HTERT RPE-1 (cell line): ENCODE results near the gene THRAP3.
"Not testable (repeated sequence)": the region's sequence is repeated elsewhere in the genome, so short reads cannot be mapped to it uniquely, and the experiment has no call there.

Source experiments
- in situ Hi-C: fragments of 300-500 bp; cut with MboI; formaldehyde crosslinking; loops from 4 replicates; pipeline ENCODE4 v1.14.3; 2020; ENCODE audit warnings: low sequenced_read_pairs

The THRAP3 gene

GRCh38 chr1:36223996-36224536 lies at the start of gene THRAP3:
Gene THRAP3, plus strand, starts transcription at chr1:36224443. Its CDS starts 58,121 bp downstream, at chr1:36282564.
- in situ Hi-C loops = no loop called here

DNA sequence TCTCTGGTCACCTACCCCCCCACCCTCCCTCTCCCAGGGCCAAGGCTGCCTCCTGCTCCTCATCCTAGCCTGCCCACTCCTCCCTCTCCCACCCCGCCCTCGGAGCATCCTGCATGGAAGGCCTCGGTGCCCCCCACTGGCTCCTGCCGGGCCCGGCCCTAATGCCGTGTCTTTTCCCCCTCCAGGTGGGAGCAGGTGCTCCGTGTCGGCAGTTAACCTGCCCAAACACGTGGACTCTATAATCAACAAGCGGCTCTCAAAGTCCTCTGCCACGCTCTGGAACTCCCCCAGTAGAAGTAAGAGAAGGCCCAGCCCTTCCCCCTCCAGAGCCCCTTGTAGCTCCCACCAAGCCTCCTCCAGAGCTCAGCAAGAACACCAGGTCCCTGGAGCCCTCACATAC lies 49.5 kb upstream of the THRAP3 start:
- in situ Hi-C loops = no loop called here

- in situ Hi-C loops = no loop called here
Measured at GRCh38 chr1:36175137-36176095, 48.8 kb upstream of the THRAP3 start.

- in situ Hi-C loops = no loop called here
Measured at GRCh38 chr1:36176106-36176949, 47.9 kb upstream of the THRAP3 start.

- in situ Hi-C loops = no loop called here
Measured at GRCh38 chr1:36177589-36178431, 46.4 kb upstream of the THRAP3 start.

- in situ Hi-C loops = no loop called here
Measured at GRCh38 chr1:36178471-36179219, 45.6 kb upstream of the THRAP3 start.

GRCh38 chr1:36179220-36179600 lies 45.0 kb upstream of the THRAP3 start:
- in situ Hi-C loops = no loop called here

GRCh38 chr1:36182734-36183133 lies 41.5 kb upstream of the THRAP3 start:
- in situ Hi-C loops = no loop called here

GRCh38 chr1:36183309-36183856 lies 40.9 kb upstream of the THRAP3 start:
- in situ Hi-C loops = no loop called here

- in situ Hi-C loops = no loop called here
Measured at GRCh38 chr1:36187800-36188593, 36.2 kb upstream of the THRAP3 start.

- in situ Hi-C loops = not testable (repeated sequence)
Measured at GRCh38 chr1:36196805-36197204, 27.4 kb upstream of the THRAP3 start.

DNA sequence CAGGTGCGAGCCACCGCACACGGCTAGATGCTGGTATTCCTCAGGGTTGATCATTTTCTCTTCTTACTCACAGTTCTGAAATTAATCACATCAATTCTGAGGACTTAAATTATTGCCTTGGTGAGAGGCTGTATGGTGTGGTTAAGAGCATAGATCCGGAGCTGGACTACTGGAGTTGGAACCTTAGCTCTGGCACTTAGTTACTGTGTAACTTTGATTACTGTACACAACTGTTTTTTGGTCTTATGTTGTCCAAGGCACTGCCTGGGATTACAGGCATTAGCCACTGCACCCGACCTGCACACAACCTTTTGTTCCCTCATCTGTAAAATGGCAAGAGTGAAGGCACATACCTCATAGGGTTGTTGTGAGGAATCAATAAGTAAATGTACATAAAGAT lies 25.6 kb upstream of the THRAP3 start:
- in situ Hi-C loops = no loop called here

- in situ Hi-C loops = no loop called here
Measured at GRCh38 chr1:36199934-36200741, 24.1 kb upstream of the THRAP3 start.

DNA sequence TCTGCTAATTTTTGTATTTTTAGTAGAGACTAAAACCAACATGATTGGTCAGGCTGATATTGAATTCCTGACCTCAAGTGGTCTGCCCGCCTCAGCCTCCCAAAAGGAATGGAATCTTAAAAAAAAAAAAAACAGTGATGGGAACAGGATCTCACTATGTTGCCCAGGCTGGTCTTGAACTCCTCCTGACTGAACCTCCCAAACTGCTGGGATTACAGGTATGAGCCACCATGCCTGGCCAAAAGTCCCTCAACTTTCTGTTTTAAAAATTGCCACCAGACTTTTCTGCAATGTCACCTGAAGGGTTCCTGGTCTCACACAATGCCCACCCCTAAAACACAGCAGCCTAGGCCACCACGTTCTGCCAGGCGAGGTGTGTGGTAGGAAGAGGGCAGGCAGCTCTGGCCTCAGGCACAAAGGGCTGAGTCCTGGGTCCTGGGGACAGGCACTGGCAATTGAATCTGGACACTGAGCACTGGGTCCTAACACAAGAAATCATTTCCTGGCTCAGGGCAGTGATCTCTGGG lies 21.2 kb upstream of the THRAP3 start:
- in situ Hi-C loops = no loop called here

DNA sequence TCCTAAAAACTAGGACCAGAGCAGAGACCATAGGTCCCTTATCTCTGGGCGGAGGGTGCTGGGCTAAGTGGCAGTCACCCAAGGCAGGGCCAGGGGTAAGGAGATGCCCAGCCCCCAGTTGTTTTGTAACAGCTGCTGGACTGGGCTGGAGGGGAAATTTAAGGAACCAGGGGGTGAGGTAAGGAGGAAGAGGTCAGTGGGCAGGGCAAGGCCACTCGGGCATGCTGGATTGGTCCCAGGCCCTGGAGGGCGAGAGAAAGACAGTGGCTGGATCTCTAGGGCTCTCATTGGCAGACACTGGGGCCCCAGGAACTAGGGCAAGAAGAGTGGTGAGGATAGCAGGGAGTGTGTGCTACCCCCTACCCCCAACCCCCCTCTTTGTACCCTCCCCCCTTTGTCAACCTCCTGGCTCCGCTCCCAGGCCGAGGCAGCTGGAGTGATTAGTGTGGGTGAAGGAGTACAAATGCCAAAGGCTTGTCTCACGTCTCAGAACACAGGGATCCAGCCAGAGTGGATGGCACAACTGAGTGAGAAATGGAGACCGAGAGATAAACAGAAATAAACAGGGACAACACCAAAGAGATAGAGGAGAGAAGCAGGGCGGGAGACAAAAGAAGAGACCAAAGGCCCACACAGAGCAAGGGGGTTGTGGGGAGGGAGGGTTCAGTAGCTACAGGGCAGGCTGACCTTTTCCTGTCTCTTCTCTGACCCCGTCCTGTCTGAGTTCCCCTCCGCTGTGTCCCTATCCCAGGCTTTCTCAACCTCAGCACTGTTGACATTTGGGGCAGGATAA lies 20.5 kb upstream of the THRAP3 start:
- in situ Hi-C loops = no loop called here

GRCh38 chr1:36204347-36204909 lies 19.8 kb upstream of the THRAP3 start:
- in situ Hi-C loops = no loop called here
